HCT116 (cell line): ENCODE results near the gene AARS2. TPM values are rescaled to one million over a fixed set of nuclear protein-coding genes. Genes with fewer than 3 reads are reported as not detected.

ENCODE experiments used
- ATAC-seq: fragments of 200-7000 bp; cut with Tn5 transposase; 2 replicates; pipeline ENCODE4 v1.9.1; 2020; ENCODE audit warnings: mild to moderate bottlenecking, moderate library complexity
- BruUV-seq: library from RNA; stranded (reverse); fragments of 400-500 nt; replicated peaks from 2 replicates; lab custom pipeline; 2021; lab: Mats Ljungman, UMichigan
- CTCF ChIA-PET: fragments of 300-600 bp; sonication (Branson Sonifier 250); formaldehyde crosslinking; loops from one replicate; lab custom pipeline; 2021; ENCODE audit warnings: antibody characterized with exemption; lab: Charles Lee
- POLR2A ChIA-PET: fragments of 300-600, 350-600 bp; sonication (Branson Sonifier 250); formaldehyde crosslinking; loops from one replicate; lab custom pipeline; 2021; ENCODE audit warnings: antibody characterized with exemption; lab: Charles Lee
- RAD21 ChIA-PET, 2 experiments: fragments of 300-600 bp; sonication (Branson Sonifier 250); formaldehyde crosslinking; loops; one replicate each; lab custom pipeline; 2023; ENCODE audit warnings: low total read pairs in 2 of 2; ENCODE audit not compliant: uncharacterized antibody in 2 of 2, unreplicated experiment in 2 of 2, low non-redundant PET in 1 of 2; lab: Charles Lee
- DNase-seq: peaks from one replicate; pipeline ENCODE4 v3.0.0-alpha.2; 2010; ENCODE audit warnings: low read depth, low spot score
- H2AFZ ChIP-seq: fragments of 200-600 bp; shearing (Covaris generic), sonication (generic); 2 replicates; pipeline ENCODE4 v1.6.1; 2017; ENCODE audit warnings: low read depth, mixed run types, mixed read lengths, antibody characterized with exemption, low read length; ENCODE audit not compliant: poor library complexity, severe bottlenecking
- H3K27ac ChIP-seq: 2 replicates; pipeline ENCODE4 v1.5.1; 2012; ENCODE audit warnings: low read depth, low read length
- H3K27me3 ChIP-seq: fragments of 200-600 bp; sonication (generic); 2 replicates; pipeline ENCODE4 v1.6.1; 2016; ENCODE audit warnings: mixed run types, low read length, mixed read lengths; ENCODE audit not compliant: insufficient read depth
- H3K36me3 ChIP-seq, 2 experiments: fragments of 200-500 bp in 1 of 2; fragments of 200-600 bp in 1 of 2; sonication (Bioruptor generic) in 1 of 2; sonication (generic) in 1 of 2; 2 replicates each; pipeline versions ENCODE4 v1.5.1 to v1.6.1; 2014 to 2016; ENCODE audit warnings: low read length in 2 of 2, inconsistent platforms in 1 of 2, mixed read lengths in 1 of 2, mixed run types in 1 of 2; ENCODE audit not compliant: insufficient read depth in 2 of 2, control insufficient read depth in 1 of 2
- H3K4me1 ChIP-seq, 2 experiments: fragments of 200-600 bp in 1 of 2; sonication (generic) in 1 of 2; 2 replicates each; pipeline versions ENCODE4 v1.5.1 to v1.6.1; 2012 to 2017; ENCODE audit warnings: low read length in 2 of 2, inconsistent platforms in 1 of 2, mild to moderate bottlenecking in 1 of 2, mixed read lengths in 1 of 2, mixed run types in 1 of 2, moderate library complexity in 1 of 2; ENCODE audit not compliant: insufficient read depth in 2 of 2, control insufficient read depth in 1 of 2
- H3K4me2 ChIP-seq: fragments of 200-600 bp; sonication (generic); 2 replicates; pipeline ENCODE4 v1.6.1; 2017; ENCODE audit warnings: mixed run types, low read length, mixed read lengths
- H3K4me3 ChIP-seq, 2 experiments: fragments of 200-600 bp in 1 of 2; sonication (generic) in 1 of 2; replicated peaks in 1 of 2; 2 replicates each; pipeline ENCODE4 v1.5.1; 2011 to 2016; ENCODE audit warnings: low read length in 2 of 2, control low read depth in 1 of 2, low read depth in 1 of 2, mild to moderate bottlenecking in 1 of 2, mixed read lengths in 1 of 2, mixed run types in 1 of 2
- H3K79me2 ChIP-seq: fragments of 200-600 bp; sonication (generic); 2 replicates; pipeline ENCODE4 v1.6.1; 2017; ENCODE audit warnings: mild to moderate bottlenecking, mixed run types, low read length, moderate library complexity, mixed read lengths; ENCODE audit not compliant: insufficient read depth
- H3K9ac ChIP-seq: fragments of 200-600 bp; sonication (generic); 2 replicates; pipeline ENCODE4 v1.6.1; 2016; ENCODE audit warnings: low read length, mixed read lengths
- H3K9me2 ChIP-seq: fragments of 200-600 bp; sonication (generic), shearing (Covaris generic); 2 replicates; pipeline ENCODE4 v1.6.1; 2017; ENCODE audit warnings: mixed run types, mild to moderate bottlenecking, moderate library complexity; ENCODE audit not compliant: insufficient read depth
- H3K9me3 ChIP-seq, 2 experiments: fragments of 200-500 bp in 1 of 2; fragments of 200-600 bp in 1 of 2; sonication (Bioruptor generic) in 1 of 2; sonication (generic) in 1 of 2; 2 replicates each; pipeline ENCODE4 v1.6.1; 2014 to 2017; ENCODE audit warnings: low read length in 2 of 2, mixed read lengths in 2 of 2, inconsistent platforms in 1 of 2, low read depth in 1 of 2, mild to moderate bottlenecking in 1 of 2, mixed run types in 1 of 2, moderate library complexity in 1 of 2; ENCODE audit not compliant: control insufficient read depth in 1 of 2, insufficient read depth in 1 of 2
- H4K20me1 ChIP-seq: fragments of 200-600 bp; sonication (generic), shearing (Covaris generic); 2 replicates; pipeline ENCODE4 v1.6.1; 2017; ENCODE audit warnings: mixed run types, mild to moderate bottlenecking, moderate library complexity; ENCODE audit not compliant: insufficient read depth
- ELF1 ChIP-seq: IDR thresholded peaks from 2 replicates; pipeline ENCODE4 v1.6.1; 2012; ENCODE audit warnings: low read depth, borderline replicate concordance
- JUND ChIP-seq: IDR thresholded peaks from 2 replicates; pipeline ENCODE4 v1.6.1; 2012
- ZFX ChIP-seq: fragments of 450-650 bp; IDR thresholded peaks from 2 replicates; pipeline ENCODE4 v1.6.1; 2017
- ZNF274 ChIP-seq: fragments of 200-500 bp; sonication (Bioruptor generic); IDR thresholded peaks from 2 replicates; pipeline ENCODE4 v1.6.1; 2014; ENCODE audit warnings: mild to moderate bottlenecking, low read depth, low read length, inconsistent platforms
- intact Hi-C: fragments of 100-400 bp; cut with micrococcal nuclease; formaldehyde crosslinking; loops from 2 replicates; pipeline ENCODE4 v1.10.0; 2022
- total RNA-seq: library from RNA; stranded (reverse); gene quantifications from one replicate; pipeline ENCODE4 v1.2.1, GENCODE V29; 2021; ENCODE audit not compliant: unreplicated experiment
- TF ChIP-seq, protein P1 (sequence below): IDR thresholded peaks from 2 replicates; pipeline ENCODE4 v1.6.1; 2011; ENCODE audit warnings: mild to moderate bottlenecking, low read length, moderate library complexity; ENCODE audit not compliant: insufficient replicate concordance; ENCODE audit errors: extremely low read depth
- TF ChIP-seq, protein P2 (sequence below), 3 experiments: fragments of 200-600 bp in 1 of 3; sonication (generic) in 1 of 3; IDR thresholded peaks in 2 of 3; conservative IDR thresholded peaks in 1 of 3; 2 replicates each; pipeline ENCODE4 v1.5.1; 2012 to 2017; ENCODE audit warnings: low read depth in 2 of 3, low read length in 2 of 3, antibody characterized with exemption in 1 of 3, borderline replicate concordance in 1 of 3, control low read depth in 1 of 3, mild to moderate bottlenecking in 1 of 3, mixed read lengths in 1 of 3, mixed run types in 1 of 3, moderate library complexity in 1 of 3; ENCODE audit not compliant: insufficient read depth in 1 of 3
- TF ChIP-seq, protein P3 (sequence below): IDR thresholded peaks from 2 replicates; pipeline ENCODE4 v1.6.1; 2012; ENCODE audit warnings: low read depth

AARS2 gene
- total RNA-seq, 1 experiment from 2014 or later: 14.9 TPM

DNA sequence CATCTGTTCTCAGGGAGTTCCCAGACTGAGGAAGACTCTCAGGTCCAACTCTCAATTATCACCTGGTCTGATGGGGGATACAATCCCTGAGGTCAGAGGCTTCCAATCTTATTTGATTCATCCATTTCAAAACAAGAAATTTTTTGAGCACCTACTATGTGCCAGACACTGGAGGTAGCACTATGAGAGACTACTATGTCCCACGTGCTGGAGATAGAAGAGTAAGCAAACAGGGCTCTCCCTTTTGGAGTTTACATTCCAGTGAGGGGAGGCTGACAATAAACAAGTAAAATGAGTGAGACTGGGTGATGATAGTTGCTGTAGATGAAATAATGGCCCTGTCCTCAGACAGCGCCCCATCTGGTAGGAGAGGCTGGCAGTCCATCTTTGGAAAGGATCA, 26.4 kb downstream of the AARS2 start:
- Histone ChIP-seq H3K27ac (no peak overlapping the region), H3K9me3 (no peaks in the 10 kb centered on the region), H3K9ac (no peak overlapping the region), H3K36me3 (no peaks in the 10 kb centered on the region), H3K27me3 (peaks cover 51% of the 10 kb centered on the region), H3K4me1 (no peaks in the 10 kb centered on the region), H3K9me2 (no peaks in the 10 kb centered on the region)
- no TSS peak for BruUV-seq
- intact Hi-C loops: no loop called here
- RAD21 ChIA-PET: no interaction called here
- no peak for DNase-seq
- TF ChIP-seq, protein P1, sequence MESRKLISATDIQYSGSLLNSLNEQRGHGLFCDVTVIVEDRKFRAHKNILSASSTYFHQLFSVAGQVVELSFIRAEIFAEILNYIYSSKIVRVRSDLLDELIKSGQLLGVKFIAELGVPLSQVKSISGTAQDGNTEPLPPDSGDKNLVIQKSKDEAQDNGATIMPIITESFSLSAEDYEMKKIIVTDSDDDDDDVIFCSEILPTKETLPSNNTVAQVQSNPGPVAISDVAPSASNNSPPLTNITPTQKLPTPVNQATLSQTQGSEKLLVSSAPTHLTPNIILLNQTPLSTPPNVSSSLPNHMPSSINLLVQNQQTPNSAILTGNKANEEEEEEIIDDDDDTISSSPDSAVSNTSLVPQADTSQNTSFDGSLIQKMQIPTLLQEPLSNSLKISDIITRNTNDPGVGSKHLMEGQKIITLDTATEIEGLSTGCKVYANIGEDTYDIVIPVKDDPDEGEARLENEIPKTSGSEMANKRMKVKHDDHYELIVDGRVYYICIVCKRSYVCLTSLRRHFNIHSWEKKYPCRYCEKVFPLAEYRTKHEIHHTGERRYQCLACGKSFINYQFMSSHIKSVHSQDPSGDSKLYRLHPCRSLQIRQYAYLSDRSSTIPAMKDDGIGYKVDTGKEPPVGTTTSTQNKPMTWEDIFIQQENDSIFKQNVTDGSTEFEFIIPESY: no peak
- TF ChIP-seq, protein P2, sequence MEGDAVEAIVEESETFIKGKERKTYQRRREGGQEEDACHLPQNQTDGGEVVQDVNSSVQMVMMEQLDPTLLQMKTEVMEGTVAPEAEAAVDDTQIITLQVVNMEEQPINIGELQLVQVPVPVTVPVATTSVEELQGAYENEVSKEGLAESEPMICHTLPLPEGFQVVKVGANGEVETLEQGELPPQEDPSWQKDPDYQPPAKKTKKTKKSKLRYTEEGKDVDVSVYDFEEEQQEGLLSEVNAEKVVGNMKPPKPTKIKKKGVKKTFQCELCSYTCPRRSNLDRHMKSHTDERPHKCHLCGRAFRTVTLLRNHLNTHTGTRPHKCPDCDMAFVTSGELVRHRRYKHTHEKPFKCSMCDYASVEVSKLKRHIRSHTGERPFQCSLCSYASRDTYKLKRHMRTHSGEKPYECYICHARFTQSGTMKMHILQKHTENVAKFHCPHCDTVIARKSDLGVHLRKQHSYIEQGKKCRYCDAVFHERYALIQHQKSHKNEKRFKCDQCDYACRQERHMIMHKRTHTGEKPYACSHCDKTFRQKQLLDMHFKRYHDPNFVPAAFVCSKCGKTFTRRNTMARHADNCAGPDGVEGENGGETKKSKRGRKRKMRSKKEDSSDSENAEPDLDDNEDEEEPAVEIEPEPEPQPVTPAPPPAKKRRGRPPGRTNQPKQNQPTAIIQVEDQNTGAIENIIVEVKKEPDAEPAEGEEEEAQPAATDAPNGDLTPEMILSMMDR (IDR thresholded peaks at IDR 0.05 in 2 of 3, conservative IDR thresholded peaks at IDR 0.05 in 1 of 3; ENCODE audit: borderline replicate concordance in 1 of 3, insufficient read depth in 1 of 3, low read depth in 2 of 3, low read length in 2 of 3): peak in 2 of 3 experiments; percentile 10 to 29; a peak in 2 of 6 replicates
- TF ChIP-seq, all 23 proteins: peak for 1
- ChIA-PET CTCF (no interaction called here), POLR2A (no interaction called here)
- no peak for ATAC-seq
- H4K20me1 ChIP-seq: no peaks in the 10 kb centered on the region
- no peak overlapping the region for H3K4me2 ChIP-seq
- H3K79me2 ChIP-seq: no peaks in the 10 kb centered on the region
- no peak overlapping the region for H3K4me3 ChIP-seq
- no peak overlapping the region for H2AFZ ChIP-seq

DNA sequence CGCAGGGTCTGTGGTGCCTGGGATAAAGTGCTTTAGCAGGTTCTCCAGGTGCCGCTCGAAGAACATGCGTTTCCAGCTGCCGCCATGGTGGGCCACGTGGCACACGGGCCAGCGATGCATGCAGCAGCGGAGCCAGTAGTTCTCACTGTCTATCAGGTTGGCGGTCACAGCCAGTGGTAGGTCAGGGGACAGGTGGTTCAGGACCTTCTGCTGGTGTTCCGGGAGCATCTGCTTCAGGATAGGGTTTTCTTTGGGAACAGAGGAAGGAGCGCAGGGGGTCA, 26.9 kb downstream of the AARS2 start:
- TF ChIP-seq, protein P3, sequence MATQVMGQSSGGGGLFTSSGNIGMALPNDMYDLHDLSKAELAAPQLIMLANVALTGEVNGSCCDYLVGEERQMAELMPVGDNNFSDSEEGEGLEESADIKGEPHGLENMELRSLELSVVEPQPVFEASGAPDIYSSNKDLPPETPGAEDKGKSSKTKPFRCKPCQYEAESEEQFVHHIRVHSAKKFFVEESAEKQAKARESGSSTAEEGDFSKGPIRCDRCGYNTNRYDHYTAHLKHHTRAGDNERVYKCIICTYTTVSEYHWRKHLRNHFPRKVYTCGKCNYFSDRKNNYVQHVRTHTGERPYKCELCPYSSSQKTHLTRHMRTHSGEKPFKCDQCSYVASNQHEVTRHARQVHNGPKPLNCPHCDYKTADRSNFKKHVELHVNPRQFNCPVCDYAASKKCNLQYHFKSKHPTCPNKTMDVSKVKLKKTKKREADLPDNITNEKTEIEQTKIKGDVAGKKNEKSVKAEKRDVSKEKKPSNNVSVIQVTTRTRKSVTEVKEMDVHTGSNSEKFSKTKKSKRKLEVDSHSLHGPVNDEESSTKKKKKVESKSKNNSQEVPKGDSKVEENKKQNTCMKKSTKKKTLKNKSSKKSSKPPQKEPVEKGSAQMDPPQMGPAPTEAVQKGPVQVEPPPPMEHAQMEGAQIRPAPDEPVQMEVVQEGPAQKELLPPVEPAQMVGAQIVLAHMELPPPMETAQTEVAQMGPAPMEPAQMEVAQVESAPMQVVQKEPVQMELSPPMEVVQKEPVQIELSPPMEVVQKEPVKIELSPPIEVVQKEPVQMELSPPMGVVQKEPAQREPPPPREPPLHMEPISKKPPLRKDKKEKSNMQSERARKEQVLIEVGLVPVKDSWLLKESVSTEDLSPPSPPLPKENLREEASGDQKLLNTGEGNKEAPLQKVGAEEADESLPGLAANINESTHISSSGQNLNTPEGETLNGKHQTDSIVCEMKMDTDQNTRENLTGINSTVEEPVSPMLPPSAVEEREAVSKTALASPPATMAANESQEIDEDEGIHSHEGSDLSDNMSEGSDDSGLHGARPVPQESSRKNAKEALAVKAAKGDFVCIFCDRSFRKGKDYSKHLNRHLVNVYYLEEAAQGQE: no peak
- no peak for TF ChIP-seq ELF1
- no peak for TF ChIP-seq JUND
- no peak for TF ChIP-seq ZFX
- no peak for TF ChIP-seq ZNF274
- Histone ChIP-seq H3K4me2 (no peak overlapping the region), H3K9me3 (no peaks in the 10 kb centered on the region), H3K27me3 (peaks cover 51% of the 10 kb centered on the region), H3K9me2 (no peaks in the 10 kb centered on the region), H3K4me3 (no peak overlapping the region), H3K9ac (no peak overlapping the region), H3K79me2 (no peaks in the 10 kb centered on the region), H2AFZ (no peak overlapping the region), H3K4me1 (no peaks in the 10 kb centered on the region), H3K36me3 (no peaks in the 10 kb centered on the region), H3K27ac (no peak overlapping the region), H4K20me1 (no peaks in the 10 kb centered on the region)
- no TSS peak for BruUV-seq
- ChIA-PET RAD21 (no interaction called here), CTCF (no interaction called here), POLR2A (no interaction called here)
- intact Hi-C loops: no loop called here
- ATAC-seq: no peak
- DNase-seq: no peak
